HUES64 (cell line): Measurements from ENCODE around the gene BUB1B.

Experiments used
- H3K27ac ChIP-seq: 2 replicates; pipeline ENCODE4 v1.7.0; 2013; ENCODE audit warnings: low read depth, low read length, inconsistent platforms
- H3K27me3 ChIP-seq: 2 replicates; pipeline ENCODE4 v1.6.1; 2013; ENCODE audit warnings: mild to moderate bottlenecking, low read length; ENCODE audit not compliant: insufficient read depth
- H3K36me3 ChIP-seq: 2 replicates; pipeline ENCODE4 v1.6.1; 2013; ENCODE audit warnings: mild to moderate bottlenecking, low read length; ENCODE audit not compliant: insufficient read depth
- H3K4me1 ChIP-seq: 2 replicates; pipeline ENCODE4 v1.6.1; 2013; ENCODE audit warnings: mild to moderate bottlenecking, low read length, moderate library complexity; ENCODE audit not compliant: insufficient read depth
- H3K4me3 ChIP-seq: 2 replicates; pipeline ENCODE4 v1.5.1; 2013; ENCODE audit warnings: mild to moderate bottlenecking, low read length, moderate library complexity
- H3K9ac ChIP-seq: 2 replicates; pipeline ENCODE4 v1.6.1; 2013; ENCODE audit warnings: mild to moderate bottlenecking, low read depth, low read length
- H3K9me3 ChIP-seq: 2 replicates; pipeline ENCODE4 v1.6.1; 2013; ENCODE audit warnings: low read depth, low read length; ENCODE audit not compliant: insufficient read depth
- WGBS: fragments of 150-250, 120-280 bp; methylation state at CpG from one replicate; pipeline ENCODE4 v1.1.7; 2013; ENCODE audit warnings: missing lambda C conversion rate; 5-methylcytosine and 5-hydroxymethylcytosine counted together

BUB1B gene

GRCh38 chr15:40235201-40235885, 74.5 kb downstream of the BUB1B start:
- Histone ChIP-seq H3K27ac (no peak overlapping the region), H3K36me3 (peaks cover 10% of the 10 kb centered on the region; the same call in 1 of the 2 replicates), H3K4me3 (no peak overlapping the region), H3K9me3 (no peaks in the 10 kb centered on the region), H3K9ac (no peak overlapping the region), H3K4me1 (peaks cover 14% of the 10 kb centered on the region), H3K27me3 (peaks cover 16% of the 10 kb centered on the region; the same call in 1 of the 2 replicates)
- 86% methylated on average over 4 of the region's 4 CpGs for WGBS

- peaks cover 16% of the 10 kb centered on the region; the same call in 1 of the 2 replicates for H3K27me3 ChIP-seq
- no peaks in the 10 kb centered on the region for H3K36me3 ChIP-seq
- H3K4me1 ChIP-seq, result peaks cover 14% of the 10 kb centered on the region
- no peaks in the 10 kb centered on the region for H3K9me3 ChIP-seq
- 7% methylated on average over 39 of the region's 39 CpGs for WGBS
- no peak within 1 kb of the TSS for H3K27ac ChIP-seq
- peak within 1 kb of the TSS; percentile 68 for H3K9ac ChIP-seq
- H3K4me3 ChIP-seq, result peak within 1 kb of the TSS; percentile 40
Observed at GRCh38 chr15:40238532-40239403, 77.9 kb downstream of the BUB1B start, which contains the start of gene PAK6. PAK6 (plus strand) TSS chr15:40239063; CDS start chr15:40264786, 25,723 bp downstream.

- Histone ChIP-seq H3K27me3 (peaks cover 16% of the 10 kb centered on the region; the same call in 1 of the 2 replicates), H3K4me3 (peak overlapping the region; percentile 40), H3K27ac (no peak overlapping the region), H3K9ac (peak overlapping the region; percentile 68; the same call in 1 of the 2 replicates), H3K36me3 (no peaks in the 10 kb centered on the region), H3K4me1 (peaks cover 14% of the 10 kb centered on the region), H3K9me3 (no peaks in the 10 kb centered on the region)
- 30% methylated on average over 5 of the region's 5 CpGs for WGBS
Observed at GRCh38 chr15:40239404-40239692, 78.5 kb downstream of the BUB1B start.

GRCh38 chr15:40239693-40240618, 79.1 kb downstream of the BUB1B start:
- no peak overlapping the region for H3K27ac ChIP-seq
- H3K9me3 ChIP-seq, result no peaks in the 10 kb centered on the region
- H3K36me3 ChIP-seq, result no peaks in the 10 kb centered on the region
- peaks cover 16% of the 10 kb centered on the region; the same call in 1 of the 2 replicates for H3K27me3 ChIP-seq
- WGBS, result 82% methylated on average over 18 of the region's 19 CpGs
- H3K4me1 ChIP-seq, result peaks cover 14% of the 10 kb centered on the region
- H3K4me3 ChIP-seq, result peak overlapping the region; percentile 40; the same call in 1 of the 2 replicates
- no peak overlapping the region; the same call in 1 of the 2 replicates for H3K9ac ChIP-seq

GRCh38 chr15:40240619-40241221, 79.9 kb downstream of the BUB1B start:
- H3K4me1 ChIP-seq, result peaks cover 19% of the 10 kb centered on the region
- H3K9me3 ChIP-seq, result no peaks in the 10 kb centered on the region
- WGBS, result 89% methylated on average over 10 of the region's 10 CpGs
- no peaks in the 10 kb centered on the region for H3K36me3 ChIP-seq
- H3K4me3 ChIP-seq, result no peak overlapping the region
- H3K27ac ChIP-seq, result no peak overlapping the region
- peaks cover 16% of the 10 kb centered on the region; the same call in 1 of the 2 replicates for H3K27me3 ChIP-seq
- H3K9ac ChIP-seq, result no peak overlapping the region

- H3K27ac ChIP-seq, result no peak overlapping the region
- no peak overlapping the region for H3K4me3 ChIP-seq
- H3K4me1 ChIP-seq, result peaks cover 20% of the 10 kb centered on the region
- WGBS, result 88% methylated on average over 14 of the region's 14 CpGs
- H3K9ac ChIP-seq, result no peak overlapping the region
- H3K27me3 ChIP-seq, result peaks cover 16% of the 10 kb centered on the region; the same call in 1 of the 2 replicates
- H3K36me3 ChIP-seq, result no peaks in the 10 kb centered on the region
- H3K9me3 ChIP-seq, result no peaks in the 10 kb centered on the region
Observed at GRCh38 chr15:40241269-40242212, 80.7 kb downstream of the BUB1B start.

- Histone ChIP-seq H3K4me1 (peaks cover 20% of the 10 kb centered on the region), H3K27me3 (peaks cover 16% of the 10 kb centered on the region; the same call in 1 of the 2 replicates), H3K27ac (no peak overlapping the region), H3K9ac (no peak overlapping the region; the same call in 1 of the 2 replicates), H3K9me3 (no peaks in the 10 kb centered on the region), H3K4me3 (no peak overlapping the region), H3K36me3 (no peaks in the 10 kb centered on the region)
- 95% methylated on average over 10 of the region's 10 CpGs for WGBS
Observed at GRCh38 chr15:40242213-40242599, 81.3 kb downstream of the BUB1B start.

GRCh38 chr15:40242601-40243000, 81.7 kb downstream of the BUB1B start:
- Histone ChIP-seq H3K9me3 (no peaks in the 10 kb centered on the region), H3K27ac (no peak overlapping the region), H3K27me3 (peaks cover 15% of the 10 kb centered on the region; the same call in 1 of the 2 replicates), H3K9ac (no peak overlapping the region; the same call in 1 of the 2 replicates), H3K4me1 (peaks cover 20% of the 10 kb centered on the region), H3K36me3 (no peaks in the 10 kb centered on the region), H3K4me3 (no peak overlapping the region)
- WGBS, result 94% methylated on average over 5 of the region's 5 CpGs

- Histone ChIP-seq H3K9me3 (no peaks in the 10 kb centered on the region), H3K27me3 (peaks cover 8% of the 10 kb centered on the region; the same call in 1 of the 2 replicates), H3K27ac (no peak overlapping the region), H3K9ac (no peak overlapping the region), H3K36me3 (no peaks in the 10 kb centered on the region), H3K4me3 (no peak overlapping the region), H3K4me1 (peaks cover 20% of the 10 kb centered on the region)
- WGBS, result 92% methylated on average over 9 of the region's 9 CpGs
Observed at GRCh38 chr15:40243126-40243810, 82.4 kb downstream of the BUB1B start.
